Transverse colon (tissue), 4 donors: ENCODE results near the gene FBXL16.

ENCODE experiments used
- CTCF ChIP-seq, 5 experiments: fragments of 200-600 bp in 3 of 5; fragments of 450-650 bp in 2 of 5; sonication (generic) in 3 of 5; IDR thresholded peaks; 1 replicate in 2 of 5; 2 replicates in 3 of 5; pipeline ENCODE4 v1.5.1; 2016 to 2017; ENCODE audit warnings: antibody characterized with exemption in 5 of 5, inconsistent platforms in 3 of 5, mild to moderate bottlenecking in 2 of 5, moderate library complexity in 1 of 5
- POLR2AphosphoS5 ChIP-seq, 3 donors: sonication (generic); formaldehyde crosslinking; IDR thresholded peaks; one replicate each; pipeline ENCODE4 v1.6.1; 2016; ENCODE audit warnings: antibody characterized with exemption in 3 of 3

- TF ChIP-seq CTCF (IDR thresholded peaks at IDR 0.05): peak in 1 of 5 experiments; percentile 18
- TF ChIP-seq POLR2AphosphoS5 (IDR thresholded peaks at IDR 0.05): peak; percentile 12 to 50 (median 27)
Measured at GRCh38 chr16:695355-696089, 10.1 kb downstream of the FBXL16 start.
